ENCODE measurements around the gene ORC5. TPM values are rescaled to one million over a fixed set of nuclear protein-coding genes. Genes with fewer than 3 reads are reported as not detected.

Gene ORC5
- total RNA-seq, 1 experiment from 2014 or later = 25.9 TPM

DNA sequence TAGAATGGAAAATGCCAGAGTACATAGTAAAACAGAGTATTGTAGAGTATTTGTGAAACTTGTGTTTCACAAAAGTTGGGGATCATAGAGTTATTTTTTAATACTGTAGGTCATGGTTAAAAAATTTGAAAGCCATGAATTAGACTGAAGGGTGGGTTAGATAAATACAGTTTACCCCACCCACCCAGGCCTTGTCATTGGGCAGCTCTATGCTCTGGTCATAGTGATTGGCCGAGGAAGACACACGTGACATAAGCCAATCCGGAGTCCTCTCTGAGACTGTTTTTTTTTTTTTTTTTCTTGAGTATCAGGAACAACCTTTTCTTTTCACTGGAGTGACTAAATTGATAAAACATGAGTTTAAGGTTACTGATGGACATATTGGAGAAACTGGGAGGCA is 33.3 kb upstream of the ORC5 start:
- WGBS (ENCODE audit: extremely low coverage, insufficient read length, low lambda C conversion rate) = no CpG with 5 or more reads among the region's 3 CpGs
- no peak overlapping the region for H4K8ac ChIP-seq (replicated peaks; ENCODE audit: insufficient read length, low read depth, low read length)
- Mint-ChIP-seq H3K27ac (no peak overlapping the region), H3K27me3 (ENCODE audit: low read depth) (peaks cover 10% of the 10 kb centered on the region), H3K36me3 (ENCODE audit: insufficient read depth in 1 of 3, low read depth in 3 of 3) (peaks cover 0 to 2% (median 0%) of the 10 kb centered on the region in 3 experiments; a peak in 2 of 7 replicates), H3K4me3 (no peak overlapping the region), H3K9me3 (no peaks in the 10 kb centered on the region; a peak in 2 of 5 replicates), H3K4me1 (no peaks in the 10 kb centered on the region)
- H3K79me2 ChIP-seq (ENCODE audit: insufficient read depth, low read length) = no peaks in the 10 kb centered on the region
- H2AFZ ChIP-seq (ENCODE audit: low read length) = no peak overlapping the region
- no peak overlapping the region for H2AK5ac ChIP-seq (ENCODE audit: insufficient read length, low read length)
- H2BK120ac ChIP-seq (ENCODE audit: low read depth, low read length, poor library complexity, severe bottlenecking) = no peak overlapping the region
- H4K5ac ChIP-seq (ENCODE audit: insufficient read length, low read depth, low read length) = no peak overlapping the region
- no peaks in the 10 kb centered on the region for H4K20me1 ChIP-seq (ENCODE audit: control insufficient read depth, insufficient read depth, insufficient read length)
- no peaks in the 10 kb centered on the region for H3K27me3 ChIP-seq (ENCODE audit: insufficient read depth, low read length)
- H3K4ac ChIP-seq (ENCODE audit: low read depth, low read length) = no peak overlapping the region
- H3K23ac ChIP-seq (ENCODE audit: insufficient read length, low read depth, low read length) = no peak overlapping the region
- no peak overlapping the region for H4K91ac ChIP-seq (ENCODE audit: insufficient read length, low read depth, low read length)
- no peak overlapping the region for H3K27ac ChIP-seq (ENCODE audit: insufficient read length, low read depth, low read length)
- H2BK12ac ChIP-seq (ENCODE audit: insufficient read length, low read depth, low read length) = no peak overlapping the region
- no peak overlapping the region for H3K14ac ChIP-seq (ENCODE audit: insufficient read depth, low read length)
- H3K56ac ChIP-seq (ENCODE audit: insufficient read length, low read depth, low read length) = no peak overlapping the region
- no peaks in the 10 kb centered on the region for H3K9me3 ChIP-seq (ENCODE audit: control insufficient read depth, low read depth, low read length)
- no peaks in the 10 kb centered on the region for H3K79me1 ChIP-seq (ENCODE audit: insufficient read depth, low read depth, low read length, poor library complexity, severe bottlenecking)
- H3K18ac ChIP-seq (ENCODE audit: insufficient read length, low read depth, low read length) = no peak overlapping the region
- H2BK15ac ChIP-seq (ENCODE audit: low read depth, low read length) = no peak overlapping the region
- DNase-seq = no peak
- TF ChIP-seq CTCF (conservative IDR thresholded peaks at IDR 0.05) = no peak
- no peak overlapping the region for H3T11ph ChIP-seq (ENCODE audit: low read length)
- no peak overlapping the region for H2BK5ac ChIP-seq (ENCODE audit: insufficient read length, low read length)
- H2BK20ac ChIP-seq (ENCODE audit: low read depth, low read length, poor library complexity, severe bottlenecking) = no peak overlapping the region
- no peak overlapping the region for H3K9ac ChIP-seq (ENCODE audit: extremely low read depth, insufficient read length, low read length)
- H3K23me2 ChIP-seq (ENCODE audit: insufficient read length, low read depth, low read length, poor library complexity, severe bottlenecking) = no peaks in the 10 kb centered on the region
- no peaks in the 10 kb centered on the region for H3K4me1 ChIP-seq (ENCODE audit: insufficient read depth, low read length)
- H3K4me2 ChIP-seq (ENCODE audit: insufficient read depth, insufficient read length, low read length) = no peak overlapping the region
